Left cardiac atrium (tissue), 4 donors: ENCODE data around the gene TRABD2B. TPM values are rescaled to one million over a fixed set of nuclear protein-coding genes. Genes with fewer than 3 reads are reported as not detected.
A peak's percentile ranks its signal among the peaks of the same experiment; 100 is the strongest.

Experiments used
- ATAC-seq, 2 donors: fragments of 200-7000 bp; cut with Tn5 transposase; one replicate each; pipeline ENCODE4 v1.9.1; 2020; ENCODE audit warnings: mild to moderate bottlenecking in 2 of 2, moderate library complexity in 2 of 2
- DNase-seq: peaks from one replicate; pipeline ENCODE4 v3.0.0-alpha.2; 2020
- intact Hi-C, 2 donors: fragments of 100-400 bp; cut with DNase I; formaldehyde crosslinking; loops; one replicate each; pipeline versions ENCODE4 v1.14.1 to v1.15.1; 2022 to 2023
- total RNA-seq, 2 donors: library from RNA; stranded (reverse); fragmentation: NEBNext Ultra II Directional; extraction: Animal tissue kit (Norgen Biotek cat#: 25700); gene quantifications; one replicate each; pipeline ENCODE4 v1.2.1, GENCODE V29; 2021
- donor health status: DM: no; HTN: yes; CAD: no.
- donor health status: DM: no; HTN: yes; CAD: no; lungs with severe emphysema.
- donor health status: DM: yes; HTN: yes; CAD: no.
- donor health status: Dilated cardiomyopathy.

TRABD2B gene
- total RNA-seq, 2 donors from 2014 or later: 6.2 to 7.6 TPM

GRCh38 chr1:47873337-47873736, 123.8 kb downstream of the TRABD2B start:
- intact Hi-C loops: no loop called here
- ATAC-seq: no peak
- no peak for DNase-seq

GRCh38 chr1:47872886-47873285, 124.3 kb downstream of the TRABD2B start:
- ATAC-seq (no peak), DNase-seq (no peak)
- intact Hi-C loops: no loop called here

- DNase-seq (no peak), ATAC-seq (no peak)
- intact Hi-C loops: no loop called here
Observed at GRCh38 chr1:47871799-47872353, 125.3 kb downstream of the TRABD2B start.

- intact Hi-C loops: no loop called here
- no peak for DNase-seq
- no peak for ATAC-seq
Observed at GRCh38 chr1:47870946-47871676, 126.1 kb downstream of the TRABD2B start.

- intact Hi-C loops: no loop called here
- ATAC-seq (no peak), DNase-seq (no peak)
Observed at GRCh38 chr1:47870480-47870879, 126.7 kb downstream of the TRABD2B start.

- intact Hi-C loops: no loop called here
- ATAC-seq (no peak), DNase-seq (no peak)
Observed at GRCh38 chr1:47868348-47868676, 128.9 kb downstream of the TRABD2B start.

GRCh38 chr1:47867438-47868347, 129.5 kb downstream of the TRABD2B start:
- intact Hi-C loops: no loop called here
- DNase-seq (no peak), ATAC-seq (no peak)

GRCh38 chr1:47866601-47867437, 130.4 kb downstream of the TRABD2B start:
- intact Hi-C loops: no loop called here
- ATAC-seq: peak; percentile 16 to 55
- DNase-seq: no peak

GRCh38 chr1:47865881-47866535, 131.2 kb downstream of the TRABD2B start:
- intact Hi-C loops: no loop called here
- no peak for ATAC-seq
- DNase-seq: no peak

GRCh38 chr1:47859092-47859743, 138.0 kb downstream of the TRABD2B start:
- ATAC-seq (no peak), DNase-seq (no peak)
- intact Hi-C loops: no loop called here

GRCh38 chr1:47856996-47857395, 140.2 kb downstream of the TRABD2B start:
- ATAC-seq (no peak), DNase-seq (no peak)
- intact Hi-C loops: no loop called here

- DNase-seq: no peak
- no peak for ATAC-seq
- intact Hi-C loops: no loop called here
Observed at GRCh38 chr1:47855230-47855629, 142.0 kb downstream of the TRABD2B start.

- no peak for ATAC-seq
- DNase-seq: no peak
- intact Hi-C loops: no loop called here
Observed at GRCh38 chr1:47854552-47855144, 142.5 kb downstream of the TRABD2B start.

GRCh38 chr1:47853852-47854251, 143.3 kb downstream of the TRABD2B start:
- intact Hi-C loops: no loop called here
- ATAC-seq (no peak), DNase-seq (no peak)

GRCh38 chr1:47853059-47853458, 144.1 kb downstream of the TRABD2B start:
- intact Hi-C loops: no loop called here
- DNase-seq: no peak
- ATAC-seq: no peak

GRCh38 chr1:47852006-47852718, 145.0 kb downstream of the TRABD2B start:
- ATAC-seq: no peak
- no peak for DNase-seq
- intact Hi-C loops: no loop called here

- no peak for ATAC-seq
- no peak for DNase-seq
- intact Hi-C loops: no loop called here
Observed at GRCh38 chr1:47850451-47850850, 146.7 kb downstream of the TRABD2B start.
